Measurements from ENCODE around the gene FGD5.

DNA sequence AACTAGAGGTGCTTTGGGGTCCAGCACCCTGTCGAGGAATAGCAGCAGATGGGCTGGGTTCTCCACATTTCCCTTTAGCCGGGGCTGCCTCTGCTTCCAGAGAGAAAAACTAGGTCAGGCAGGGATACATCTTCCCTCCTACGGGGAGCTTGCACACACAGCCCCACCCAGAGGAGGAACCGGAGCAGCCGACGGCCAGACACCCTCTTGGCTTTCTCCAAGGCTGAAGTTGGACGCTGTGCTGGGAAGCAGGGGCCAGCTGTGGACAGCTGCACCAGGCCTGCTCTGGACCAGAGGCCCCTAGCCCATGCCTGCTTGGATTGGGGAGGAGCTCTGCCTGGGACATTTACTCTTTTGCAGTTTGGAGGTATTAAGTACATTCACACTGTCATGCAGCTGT lies 84.0 kb downstream of the FGD5 start:
- TF ChIP-seq, protein P1, sequence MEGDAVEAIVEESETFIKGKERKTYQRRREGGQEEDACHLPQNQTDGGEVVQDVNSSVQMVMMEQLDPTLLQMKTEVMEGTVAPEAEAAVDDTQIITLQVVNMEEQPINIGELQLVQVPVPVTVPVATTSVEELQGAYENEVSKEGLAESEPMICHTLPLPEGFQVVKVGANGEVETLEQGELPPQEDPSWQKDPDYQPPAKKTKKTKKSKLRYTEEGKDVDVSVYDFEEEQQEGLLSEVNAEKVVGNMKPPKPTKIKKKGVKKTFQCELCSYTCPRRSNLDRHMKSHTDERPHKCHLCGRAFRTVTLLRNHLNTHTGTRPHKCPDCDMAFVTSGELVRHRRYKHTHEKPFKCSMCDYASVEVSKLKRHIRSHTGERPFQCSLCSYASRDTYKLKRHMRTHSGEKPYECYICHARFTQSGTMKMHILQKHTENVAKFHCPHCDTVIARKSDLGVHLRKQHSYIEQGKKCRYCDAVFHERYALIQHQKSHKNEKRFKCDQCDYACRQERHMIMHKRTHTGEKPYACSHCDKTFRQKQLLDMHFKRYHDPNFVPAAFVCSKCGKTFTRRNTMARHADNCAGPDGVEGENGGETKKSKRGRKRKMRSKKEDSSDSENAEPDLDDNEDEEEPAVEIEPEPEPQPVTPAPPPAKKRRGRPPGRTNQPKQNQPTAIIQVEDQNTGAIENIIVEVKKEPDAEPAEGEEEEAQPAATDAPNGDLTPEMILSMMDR (IDR thresholded peaks at IDR 0.05): no peak
- no peak for TF ChIP-seq ZFX (IDR thresholded peaks at IDR 0.05; ENCODE audit: borderline replicate concordance)
